PC-3 (cell line): ENCODE data around the gene NEDD9.

Source experiments
- EZH2 ChIP-seq: fragments of 300-600 bp; sonication (generic); IDR thresholded peaks from one replicate; pipeline ENCODE4 v1.6.1; 2017; ENCODE audit warnings: antibody characterized with exemption, mild to moderate bottlenecking, low read length; ENCODE audit not compliant: unreplicated experiment
- TF ChIP-seq, protein P1 (sequence below): fragments of 300-600 bp; sonication (generic); conservative IDR thresholded peaks from 2 replicates; pipeline ENCODE4 v1.5.1; 2017; ENCODE audit warnings: antibody characterized with exemption, low read depth, mild to moderate bottlenecking, low read length

DNA sequence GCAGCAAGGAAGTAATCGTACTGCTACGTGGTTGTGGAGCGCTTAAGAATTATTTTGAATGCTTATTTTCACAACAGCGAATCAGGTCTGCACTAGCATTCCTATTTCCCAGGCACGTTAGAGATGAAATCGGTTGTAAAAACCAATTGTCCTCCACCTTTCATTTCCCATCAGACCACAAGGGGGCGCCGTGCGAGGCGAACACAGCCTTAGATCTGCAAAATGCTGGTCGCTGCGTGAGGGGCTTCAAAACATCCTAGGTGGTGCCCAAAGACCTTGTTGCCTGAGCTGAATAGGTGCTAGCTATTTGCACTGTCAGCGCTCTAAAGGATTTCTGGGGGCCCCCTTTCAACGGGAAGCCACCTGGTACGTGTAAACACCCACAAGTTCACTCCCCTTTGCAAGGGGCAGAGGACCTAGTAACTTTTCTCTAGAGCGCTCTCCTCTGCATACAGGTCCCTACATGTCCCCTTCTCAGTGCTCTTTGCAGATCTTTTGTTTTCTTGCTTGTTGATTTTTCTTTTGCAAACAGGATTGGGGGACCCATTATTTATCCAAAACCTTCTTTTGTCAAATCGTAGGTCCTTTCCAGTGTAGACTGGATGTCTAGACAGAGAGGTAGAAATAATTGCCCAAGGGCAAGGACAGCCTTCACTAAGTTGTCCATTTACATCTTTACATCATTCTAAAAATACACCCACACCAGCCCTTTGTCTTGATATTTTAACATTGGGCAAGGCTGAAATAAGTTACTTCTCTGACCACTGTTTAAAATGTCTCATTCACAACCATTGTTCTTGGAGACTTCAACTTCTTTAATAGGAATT, 59.8 kb downstream of the NEDD9 start:
- TF ChIP-seq, protein P1, sequence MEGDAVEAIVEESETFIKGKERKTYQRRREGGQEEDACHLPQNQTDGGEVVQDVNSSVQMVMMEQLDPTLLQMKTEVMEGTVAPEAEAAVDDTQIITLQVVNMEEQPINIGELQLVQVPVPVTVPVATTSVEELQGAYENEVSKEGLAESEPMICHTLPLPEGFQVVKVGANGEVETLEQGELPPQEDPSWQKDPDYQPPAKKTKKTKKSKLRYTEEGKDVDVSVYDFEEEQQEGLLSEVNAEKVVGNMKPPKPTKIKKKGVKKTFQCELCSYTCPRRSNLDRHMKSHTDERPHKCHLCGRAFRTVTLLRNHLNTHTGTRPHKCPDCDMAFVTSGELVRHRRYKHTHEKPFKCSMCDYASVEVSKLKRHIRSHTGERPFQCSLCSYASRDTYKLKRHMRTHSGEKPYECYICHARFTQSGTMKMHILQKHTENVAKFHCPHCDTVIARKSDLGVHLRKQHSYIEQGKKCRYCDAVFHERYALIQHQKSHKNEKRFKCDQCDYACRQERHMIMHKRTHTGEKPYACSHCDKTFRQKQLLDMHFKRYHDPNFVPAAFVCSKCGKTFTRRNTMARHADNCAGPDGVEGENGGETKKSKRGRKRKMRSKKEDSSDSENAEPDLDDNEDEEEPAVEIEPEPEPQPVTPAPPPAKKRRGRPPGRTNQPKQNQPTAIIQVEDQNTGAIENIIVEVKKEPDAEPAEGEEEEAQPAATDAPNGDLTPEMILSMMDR: peak; percentile 93
- TF ChIP-seq EZH2: no peak
